ENCODE measurements around the gene HHLA2. TPM values are rescaled to one million over a fixed set of nuclear protein-coding genes. Genes with fewer than 3 reads are reported as not detected.

The HHLA2 gene
- total RNA-seq, 4 donors from 2014 or later, result not detected

DNA sequence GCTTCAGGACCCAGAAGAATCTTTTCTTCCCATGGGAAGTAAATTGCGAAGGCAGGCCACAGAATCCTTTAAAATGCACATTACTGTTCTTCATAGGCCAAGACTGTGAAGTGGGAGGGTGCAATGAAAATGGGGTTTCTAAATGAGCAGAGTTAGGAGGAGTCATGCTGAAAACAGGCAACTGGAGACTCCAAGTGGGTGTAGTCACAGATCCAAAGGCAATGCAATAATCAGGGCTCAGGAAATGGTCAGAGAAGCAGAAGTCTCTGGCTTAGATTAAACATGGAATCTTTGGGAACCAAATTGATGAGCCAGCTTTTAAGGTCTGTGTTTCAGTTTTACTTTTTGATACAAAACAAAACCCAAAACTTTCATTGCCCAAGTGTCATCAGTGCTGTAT, 37.6 kb downstream of the HHLA2 start:
- TF ChIP-seq, protein P1, sequence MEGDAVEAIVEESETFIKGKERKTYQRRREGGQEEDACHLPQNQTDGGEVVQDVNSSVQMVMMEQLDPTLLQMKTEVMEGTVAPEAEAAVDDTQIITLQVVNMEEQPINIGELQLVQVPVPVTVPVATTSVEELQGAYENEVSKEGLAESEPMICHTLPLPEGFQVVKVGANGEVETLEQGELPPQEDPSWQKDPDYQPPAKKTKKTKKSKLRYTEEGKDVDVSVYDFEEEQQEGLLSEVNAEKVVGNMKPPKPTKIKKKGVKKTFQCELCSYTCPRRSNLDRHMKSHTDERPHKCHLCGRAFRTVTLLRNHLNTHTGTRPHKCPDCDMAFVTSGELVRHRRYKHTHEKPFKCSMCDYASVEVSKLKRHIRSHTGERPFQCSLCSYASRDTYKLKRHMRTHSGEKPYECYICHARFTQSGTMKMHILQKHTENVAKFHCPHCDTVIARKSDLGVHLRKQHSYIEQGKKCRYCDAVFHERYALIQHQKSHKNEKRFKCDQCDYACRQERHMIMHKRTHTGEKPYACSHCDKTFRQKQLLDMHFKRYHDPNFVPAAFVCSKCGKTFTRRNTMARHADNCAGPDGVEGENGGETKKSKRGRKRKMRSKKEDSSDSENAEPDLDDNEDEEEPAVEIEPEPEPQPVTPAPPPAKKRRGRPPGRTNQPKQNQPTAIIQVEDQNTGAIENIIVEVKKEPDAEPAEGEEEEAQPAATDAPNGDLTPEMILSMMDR (IDR thresholded peaks at IDR 0.05; ENCODE audit: low read depth), result no peak

DNA sequence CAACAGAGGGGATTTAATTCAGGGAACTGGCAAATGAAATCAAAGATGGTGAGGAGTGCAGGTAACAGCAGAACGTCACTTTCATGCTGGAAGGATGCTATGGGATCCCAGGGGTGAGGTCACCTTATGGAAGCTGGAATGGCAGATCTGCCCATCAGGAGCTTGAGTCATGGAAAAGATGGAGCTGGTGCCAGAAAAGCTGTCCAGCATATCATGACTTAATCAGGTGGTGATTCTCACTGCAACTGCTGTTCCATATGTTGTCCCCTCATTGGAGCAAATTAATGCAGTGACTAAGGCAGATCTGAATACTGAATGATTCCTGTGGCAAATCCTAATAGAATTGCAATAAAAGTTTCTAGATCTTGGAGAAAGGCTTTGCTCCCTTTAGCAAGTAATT, 38.4 kb downstream of the HHLA2 start:
- TF ChIP-seq, protein P1 (IDR thresholded peaks at IDR 0.05; ENCODE audit: low read depth), result no peak

DNA sequence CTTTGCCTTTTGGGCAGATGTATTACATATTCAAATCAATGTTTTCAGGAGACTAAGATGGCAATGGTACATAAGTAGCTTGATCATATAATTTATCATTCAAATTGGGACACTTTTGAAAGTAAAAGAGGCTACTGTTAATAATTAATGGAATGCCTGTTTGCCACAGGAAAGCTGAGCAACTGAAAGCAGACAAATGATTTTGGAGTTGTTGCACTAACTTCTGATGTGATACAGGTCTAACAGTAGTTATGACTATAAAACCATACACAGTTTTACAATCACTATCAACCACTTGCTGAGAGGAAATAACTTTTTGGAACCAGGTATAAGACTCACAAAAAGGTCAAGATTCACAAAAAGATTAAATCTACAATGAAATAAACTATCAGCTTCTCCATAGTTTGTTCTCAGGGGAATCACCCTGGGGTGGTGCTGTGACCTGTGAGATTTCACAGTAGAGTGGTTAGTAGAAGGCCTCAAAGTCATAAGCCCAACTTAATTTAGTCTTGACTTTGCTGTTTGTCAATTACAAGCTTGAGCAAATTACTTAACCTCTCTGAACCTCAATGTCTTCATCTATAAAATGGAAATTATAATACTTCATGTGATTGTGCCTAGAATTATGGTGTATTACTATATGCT, 42.7 kb downstream of the HHLA2 start:
- TF ChIP-seq, protein P1 (IDR thresholded peaks at IDR 0.05; ENCODE audit: low read depth), result no peak

DNA sequence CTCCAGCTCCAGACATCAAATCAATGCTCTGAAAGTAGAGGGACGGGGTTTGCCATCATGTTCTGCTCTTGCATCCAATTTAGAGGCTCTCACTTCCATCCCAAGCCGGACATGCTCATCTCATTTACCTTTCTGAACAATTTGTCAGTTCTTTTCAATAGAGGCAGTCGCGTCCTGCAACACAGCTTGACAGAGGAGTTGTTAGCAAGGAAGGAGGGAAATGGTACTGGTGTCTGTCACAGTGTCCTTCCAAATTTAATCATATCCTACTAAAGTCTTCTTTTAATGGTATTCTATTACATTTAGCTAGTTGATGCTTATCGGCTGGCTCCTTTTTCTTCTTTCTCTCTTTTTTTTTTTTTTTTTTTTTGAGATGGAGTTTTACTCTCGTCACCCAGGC, 45.6 kb downstream of the HHLA2 start:
- TF ChIP-seq, protein P1 (IDR thresholded peaks at IDR 0.05; ENCODE audit: low read depth), result no peak

DNA sequence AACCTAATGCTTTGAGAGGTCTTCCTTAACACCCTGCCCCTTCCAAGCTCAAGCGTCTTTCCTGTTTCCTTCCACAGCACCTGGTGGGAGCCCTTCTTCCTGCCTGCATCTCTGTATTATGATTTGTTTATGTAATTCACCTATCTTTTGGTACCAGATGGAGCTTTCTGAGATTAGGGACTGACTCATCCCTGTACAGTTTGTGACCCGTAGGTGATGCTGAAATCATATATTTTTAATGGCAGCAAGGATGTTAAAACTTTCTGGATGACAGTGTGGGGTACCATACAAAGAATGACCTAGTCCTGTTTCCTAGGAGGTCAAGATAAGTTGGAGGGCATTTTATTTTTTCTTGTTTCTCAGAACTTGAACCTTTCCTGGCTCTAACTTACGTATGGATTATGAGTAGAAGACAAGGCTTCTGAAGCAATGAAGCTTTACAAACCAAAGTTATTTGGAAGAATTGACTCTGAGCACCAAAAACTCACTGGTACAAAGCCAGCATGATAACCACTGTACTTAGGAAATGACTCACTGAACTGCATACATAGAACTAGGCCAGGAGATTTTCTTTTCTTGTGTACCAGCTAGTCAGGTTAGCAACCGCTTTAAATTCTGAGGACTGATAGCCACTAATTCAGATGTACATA, 46.6 kb downstream of the HHLA2 start:
- TF ChIP-seq, protein P1 (IDR thresholded peaks at IDR 0.05; ENCODE audit: low read depth), result no peak

DNA sequence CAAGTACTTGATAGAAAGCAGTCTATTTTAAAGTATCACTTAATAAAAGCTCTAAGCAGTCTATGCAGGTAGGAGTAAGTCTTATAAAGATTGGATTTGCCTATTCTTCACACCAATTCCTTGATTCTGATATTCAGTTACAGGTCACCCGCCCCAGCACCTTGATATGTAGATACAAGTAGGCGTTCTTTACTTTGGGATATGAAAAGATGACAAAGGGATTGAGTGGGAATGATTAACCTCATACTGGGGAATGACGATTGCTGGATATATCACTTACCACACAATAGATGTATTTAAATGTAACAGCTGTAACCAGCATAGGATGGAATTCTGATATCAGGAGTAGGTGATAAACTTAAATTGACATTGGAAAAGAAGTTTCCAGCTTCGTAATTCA, 47.1 kb downstream of the HHLA2 start:
- TF ChIP-seq, protein P1 (IDR thresholded peaks at IDR 0.05; ENCODE audit: low read depth), result no peak

DNA sequence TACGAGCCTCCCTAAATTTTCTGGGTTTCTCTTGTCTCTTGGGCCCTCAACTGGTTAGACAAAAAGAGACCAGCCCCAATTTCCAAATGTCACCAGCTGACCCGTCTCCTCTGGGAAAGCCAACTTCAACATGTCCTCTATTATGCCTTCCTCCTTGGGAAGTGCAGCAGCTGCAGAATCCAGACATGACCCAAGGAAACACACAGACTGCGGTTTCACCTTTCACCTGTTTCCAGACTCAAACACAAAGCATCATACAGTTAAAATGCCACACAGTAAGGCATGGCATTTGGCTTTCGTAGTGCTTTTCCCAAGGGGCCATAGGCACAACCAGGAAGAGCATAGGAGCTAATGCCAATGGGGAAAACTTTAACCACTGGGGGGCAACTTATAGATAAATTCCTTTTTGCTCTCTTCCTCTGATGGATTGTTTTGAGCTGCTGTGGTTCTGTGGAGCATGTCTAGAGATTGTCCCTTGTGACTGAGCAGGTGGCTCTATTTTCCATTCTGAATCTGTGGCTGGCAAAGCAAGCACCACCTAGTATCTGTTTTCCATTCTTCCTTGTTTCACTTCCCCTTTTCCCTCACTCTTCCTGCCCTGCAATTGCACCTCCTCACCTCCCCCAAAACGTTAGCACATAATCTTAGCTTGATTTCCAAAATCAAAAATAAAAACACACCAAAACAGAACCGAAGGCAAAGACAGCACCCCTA, 49.3 kb downstream of the HHLA2 start:
- TF ChIP-seq, protein P1 (IDR thresholded peaks at IDR 0.05; ENCODE audit: low read depth), result no peak
